Measurements from ENCODE around the gene IGFBP5. TPM values are rescaled to one million over a fixed set of nuclear protein-coding genes. Genes with fewer than 3 reads are reported as not detected.

Gene IGFBP5
- total and polyA plus RNA-seq, 9 of the 15 experiments (the other 6 are each of a cell fraction or from before 2014, with no cell fraction given): 0.01 to 1.9 (median 0.03) TPM; not detected in 6

GRCh38 chr2:216651351-216651881 lies 43.9 kb downstream of the IGFBP5 start:
- no TSS peak for BruUV-seq (replicated peaks)
- 10% methylated on average over 6 of the region's 6 CpGs for WGBS (ENCODE audit: insufficient coverage, low coverage, missing lambda C conversion rate)
- no peak for ATAC-seq

More at GRCh38 chr2:216651351-216651881, 43.9 kb downstream of the IGFBP5 start:
- POLR2A ChIA-PET: no interaction called here
- H3K9me1 ChIP-seq (ENCODE audit: control insufficient read depth, insufficient read depth, low read length): no peaks in the 10 kb centered on the region
- H3K4me1 ChIP-seq (replicated peaks in 1 of 2; ENCODE audit: control insufficient read depth in 2 of 2, insufficient read depth in 2 of 2, low read length in 2 of 2): no peaks in the 10 kb centered on the region; a peak in 1 of 5 replicates
- H3K9ac ChIP-seq (ENCODE audit: insufficient read depth in 1 of 2, low read depth in 2 of 2, low read length in 2 of 2): no peak overlapping the region
- H3K9me3 ChIP-seq (replicated peaks; ENCODE audit: control insufficient read depth, insufficient read depth, low read depth, low read length): no peaks in the 10 kb centered on the region; the same call in 1 of the 2 replicates
- no peaks in the 10 kb centered on the region for H4K20me1 ChIP-seq (replicated peaks; ENCODE audit: control insufficient read depth, insufficient read depth, low read length)
- no peaks in the 10 kb centered on the region for H3K36me3 ChIP-seq (ENCODE audit: control insufficient read depth, insufficient read depth, low read length)
- H3K27ac ChIP-seq (ENCODE audit: extremely low read depth, low read depth, low read length): no peak overlapping the region
- no peaks in the 10 kb centered on the region for H3K79me2 ChIP-seq (ENCODE audit: control insufficient read depth, insufficient read depth, low read length)
- no peak overlapping the region for H3K4me2 ChIP-seq (ENCODE audit: insufficient read depth, low read length)
- in situ Hi-C loops (cut with MboI) (loop anchor here (25.0 kb wide), 1 partner anchor 439 kb away; no protein-coding TSS in a partner anchor), intact Hi-C loops (cut with micrococcal nuclease) (no loop called here)
- TF ChIP-seq FOSL1 (tag; conservative IDR thresholded peaks at IDR 0.05) (peak; percentile 58), FOXA1 (IDR thresholded peaks at IDR 0.05; ENCODE audit: borderline replicate concordance) (no peak), KAT2B (IDR thresholded peaks at IDR 0.05; ENCODE audit: low read depth, low read length) (no peak), ZNF217 (CRISPR knock-in tag; IDR thresholded peaks at IDR 0.05) (no peak), AFF1 (IDR thresholded peaks at IDR 0.05; ENCODE audit: low read depth in 1 of 2, partially characterized antibody in 2 of 2) (no peak), HMGN3 (IDR thresholded peaks at IDR 0.05; ENCODE audit: borderline replicate concordance, extremely low read depth, insufficient read length, low read depth, low read length) (no peak), TRIM25 (IDR thresholded peaks at IDR 0.05; ENCODE audit: borderline replicate concordance) (no peak), NRF1 (conservative IDR thresholded peaks at IDR 0.05 in 1 of 2, IDR thresholded peaks at IDR 0.05 in 1 of 2) (peak; percentile 74 to 78), JUND (IDR thresholded peaks at IDR 0.05; ENCODE audit: borderline replicate concordance, low read depth, low read length) (no peak; the same call in 1 of the 2 replicates), JUND (tag; IDR thresholded peaks at IDR 0.05; ENCODE audit: borderline replicate concordance, low read depth, low read length) (peak; percentile 67; the same call in 1 of the 3 replicates)
- FAIRE-seq (no peak), DNase-seq (ENCODE audit: extremely low read depth in 1 of 4, low spot score in 3 of 4) (no peak)
- H2AFZ ChIP-seq (ENCODE audit: low read depth, low read length): no peak overlapping the region
- no peak overlapping the region for H3K4me3 ChIP-seq
- CTCF ChIA-PET (ENCODE audit: low intra/inter-chr PET ratio): no interaction called here
- H3K27me3 ChIP-seq (ENCODE audit: control insufficient read depth in 2 of 2, insufficient read depth in 2 of 2, low read length in 2 of 2): peaks cover 2 to 30% of the 10 kb centered on the region in 2 experiments; a peak in 3 of 5 replicates

Data from K562 (cell line).